ENCODE results near the gene PPP1R12B. TPM values are rescaled to one million over a fixed set of nuclear protein-coding genes. Genes with fewer than 3 reads are reported as not detected.

Gene PPP1R12B
- total RNA-seq, 1 experiment from 2014 or later: 17.0 TPM

DNA sequence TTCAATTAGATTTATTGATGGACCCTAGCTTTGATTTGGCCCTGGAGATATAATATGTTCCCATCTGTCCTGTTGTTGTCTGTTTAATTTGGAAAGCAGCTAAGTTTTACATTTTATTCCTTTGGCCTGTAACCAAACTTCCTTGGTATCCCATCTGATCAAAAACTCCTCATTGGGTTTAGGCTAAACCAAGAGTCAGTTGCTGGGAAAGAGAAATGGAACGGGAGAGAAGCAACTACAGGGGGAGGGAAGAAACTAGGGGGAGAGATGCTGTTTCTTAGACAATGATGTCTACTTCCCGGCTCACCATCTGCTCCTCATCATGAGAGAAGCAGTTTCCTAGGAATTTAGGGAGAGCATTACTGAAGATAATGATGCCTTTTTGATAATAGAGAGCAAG, 219.9 kb downstream of the PPP1R12B start:
- Histone ChIP-seq H3K27ac (ENCODE audit: low read depth, low read length, poor library complexity, severe bottlenecking) (no peak overlapping the region), H3K9me3 (ENCODE audit: low read depth, low read length, poor library complexity, severe bottlenecking) (no peaks in the 10 kb centered on the region), H3K27me3 (replicated peaks; ENCODE audit: insufficient read depth, low read depth, low read length, poor library complexity) (no peaks in the 10 kb centered on the region), H3K4me3 (ENCODE audit: low read depth, low read length, poor library complexity, severe bottlenecking) (no peak overlapping the region), H3K4me1 (ENCODE audit: insufficient read depth, low read length, poor library complexity, severe bottlenecking) (no peaks in the 10 kb centered on the region), H3K36me3 (ENCODE audit: insufficient read depth, low read length, poor library complexity, severe bottlenecking) (no peaks in the 10 kb centered on the region)
- TF ChIP-seq CTCF (conservative IDR thresholded peaks at IDR 0.05; ENCODE audit: low read depth, low read length) (no peak), EZH2 (IDR thresholded peaks at IDR 0.05; ENCODE audit: borderline replicate concordance, low read depth, low read length, poor library complexity, severe bottlenecking) (no peak)
- BruUV-seq (replicated peaks): no TSS peak
- POLR2A ChIA-PET (ENCODE audit: low non-redundant PET): interaction anchor here (0.7 kb wide), 1 partner anchor 263 kb away, joined by 3 read pairs; no protein-coding TSS in a partner anchor
- CTCF ChIA-PET: no interaction called here
- intact Hi-C loops (cut with micrococcal nuclease; ENCODE audit: unreplicated experiment): no loop called here
- DNase-seq (ENCODE audit: low spot score): no peak

GRCh38 chr1:202568826-202569225, 220.3 kb downstream of the PPP1R12B start:
- TF ChIP-seq CTCF (conservative IDR thresholded peaks at IDR 0.05; ENCODE audit: low read depth, low read length) (no peak), EZH2 (IDR thresholded peaks at IDR 0.05; ENCODE audit: borderline replicate concordance, low read depth, low read length, poor library complexity, severe bottlenecking) (no peak)
- Histone ChIP-seq H3K27ac (ENCODE audit: low read depth, low read length, poor library complexity, severe bottlenecking) (no peak overlapping the region), H3K4me3 (ENCODE audit: low read depth, low read length, poor library complexity, severe bottlenecking) (no peak overlapping the region), H3K9me3 (ENCODE audit: low read depth, low read length, poor library complexity, severe bottlenecking) (no peaks in the 10 kb centered on the region), H3K27me3 (replicated peaks; ENCODE audit: insufficient read depth, low read depth, low read length, poor library complexity) (no peaks in the 10 kb centered on the region), H3K4me1 (ENCODE audit: insufficient read depth, low read length, poor library complexity, severe bottlenecking) (no peaks in the 10 kb centered on the region), H3K36me3 (ENCODE audit: insufficient read depth, low read length, poor library complexity, severe bottlenecking) (no peaks in the 10 kb centered on the region)
- POLR2A ChIA-PET (ENCODE audit: low non-redundant PET): interaction anchor here (0.7 kb wide), 1 partner anchor 263 kb away, joined by 3 read pairs; no protein-coding TSS in a partner anchor
- intact Hi-C loops (cut with micrococcal nuclease; ENCODE audit: unreplicated experiment): no loop called here
- DNase-seq (ENCODE audit: low spot score): no peak
- BruUV-seq (replicated peaks): no TSS peak
- CTCF ChIA-PET: no interaction called here

DNA sequence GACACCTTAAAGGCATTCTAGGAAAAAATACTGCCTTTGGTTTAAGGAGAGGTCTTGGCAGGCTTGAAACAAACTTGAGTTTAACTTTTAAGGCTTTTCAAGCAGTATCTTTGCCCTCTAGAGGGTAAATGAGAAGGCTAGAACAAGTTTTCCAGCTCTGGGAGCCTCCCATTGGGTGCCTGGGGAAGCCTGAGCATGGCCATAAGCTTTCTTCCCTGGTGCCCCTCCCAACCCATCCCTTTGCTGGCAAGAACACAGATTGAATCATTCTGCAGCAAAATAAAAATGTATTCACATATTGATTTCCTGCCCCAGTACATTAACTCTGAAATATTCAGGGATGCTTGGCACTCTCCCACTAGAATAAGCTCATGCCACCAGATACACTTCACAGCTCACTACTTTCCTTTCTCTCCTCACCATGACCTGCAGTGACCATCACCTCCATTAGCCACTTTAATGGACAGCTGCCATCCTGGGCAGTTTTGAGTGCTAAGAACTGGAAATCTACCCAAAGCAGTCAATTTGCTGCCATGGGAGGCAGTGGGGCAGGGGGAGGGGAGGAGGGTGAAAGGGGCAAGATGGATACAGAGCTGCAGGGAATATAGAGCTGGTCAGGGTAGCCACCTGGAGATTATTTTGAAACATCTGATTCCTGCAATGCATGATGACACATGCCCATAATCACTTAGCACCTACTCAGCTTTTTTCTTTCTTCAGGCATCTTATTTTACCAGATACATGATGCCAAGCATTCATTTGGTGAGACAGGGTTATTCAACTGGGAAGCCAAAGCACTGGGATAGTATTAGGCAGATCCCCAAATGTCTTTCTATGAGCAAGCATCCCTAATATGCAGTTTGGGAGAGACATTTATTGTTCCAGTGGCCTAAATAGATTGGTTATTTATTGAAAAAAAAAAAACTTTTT, 221.2 kb downstream of the PPP1R12B start:
- ChIA-PET POLR2A (ENCODE audit: low non-redundant PET) (interaction anchor here (0.7 kb wide), 1 partner anchor 9 kb away, joined by 24 read pairs; no protein-coding TSS in a partner anchor), CTCF (no interaction called here)
- intact Hi-C loops (cut with micrococcal nuclease; ENCODE audit: unreplicated experiment): loop anchor here (10.0 kb wide), 1 partner anchor 225 kb away; the partner anchor contains the start of genes PPP1R12B and UBE2T
- H3K9me3 ChIP-seq (ENCODE audit: low read depth, low read length, poor library complexity, severe bottlenecking): no peaks in the 10 kb centered on the region
- no peaks in the 10 kb centered on the region for H3K36me3 ChIP-seq (ENCODE audit: insufficient read depth, low read length, poor library complexity, severe bottlenecking)
- no TSS peak for BruUV-seq (replicated peaks)
- no peaks in the 10 kb centered on the region for H3K4me1 ChIP-seq (ENCODE audit: insufficient read depth, low read length, poor library complexity, severe bottlenecking)
- H3K27me3 ChIP-seq (replicated peaks; ENCODE audit: insufficient read depth, low read depth, low read length, poor library complexity): no peaks in the 10 kb centered on the region
- H3K27ac ChIP-seq (ENCODE audit: low read depth, low read length, poor library complexity, severe bottlenecking): no peak overlapping the region
- TF ChIP-seq CTCF (conservative IDR thresholded peaks at IDR 0.05; ENCODE audit: low read depth, low read length) (no peak), EZH2 (IDR thresholded peaks at IDR 0.05; ENCODE audit: borderline replicate concordance, low read depth, low read length, poor library complexity, severe bottlenecking) (no peak)
- no peak overlapping the region for H3K4me3 ChIP-seq (ENCODE audit: low read depth, low read length, poor library complexity, severe bottlenecking)
- no peak for DNase-seq (ENCODE audit: low spot score)

Measured in A673 (cell line).